A673 (cell line): ENCODE measurements around the gene SUN5. TPM values are rescaled to one million over a fixed set of nuclear protein-coding genes. Genes with fewer than 3 reads are reported as not detected.

Experiments used
- BruUV-seq: library from RNA; stranded (reverse); fragments of 400-500 nt; replicated peaks from 2 replicates; lab custom pipeline; 2021; lab: Mats Ljungman, UMichigan
- CTCF ChIA-PET: fragments of 300-600 bp; sonication (Branson Sonifier 250); formaldehyde crosslinking; loops from one replicate; lab custom pipeline; 2022; ENCODE audit warnings: antibody characterized with exemption; lab: Charles Lee
- POLR2A ChIA-PET: fragments of 300-600 bp; sonication (Branson Sonifier 250); formaldehyde crosslinking; loops from one replicate; lab custom pipeline; 2022; ENCODE audit warnings: antibody characterized with exemption; ENCODE audit not compliant: low non-redundant PET; lab: Charles Lee
- DNase-seq: peaks from one replicate; pipeline ENCODE4 v3.0.0-alpha.2; 2015; ENCODE audit warnings: low spot score
- H3K27ac ChIP-seq: fragments of 200-600 bp; sonication (generic); 2 replicates; pipeline ENCODE4 v1.5.1; 2016; ENCODE audit warnings: mixed run types, low read depth, mild to moderate bottlenecking, mixed read lengths, antibody characterized with exemption, low read length; ENCODE audit not compliant: poor library complexity, severe bottlenecking
- H3K27me3 ChIP-seq: fragments of 200-600 bp; sonication (generic); replicated peaks from 2 replicates; pipeline ENCODE4 v1.6.1; 2017; ENCODE audit warnings: mixed run types, low read depth, mild to moderate bottlenecking, mixed read lengths, antibody characterized with exemption, low read length; ENCODE audit not compliant: insufficient read depth, poor library complexity
- H3K36me3 ChIP-seq: fragments of 200-600 bp; sonication (generic); 2 replicates; pipeline ENCODE4 v1.6.1; 2016; ENCODE audit warnings: mixed run types, mild to moderate bottlenecking, mixed read lengths, antibody characterized with exemption, low read length; ENCODE audit not compliant: insufficient read depth, poor library complexity, severe bottlenecking
- H3K4me1 ChIP-seq: fragments of 200-600 bp; sonication (generic); 2 replicates; pipeline ENCODE4 v1.6.1; 2017; ENCODE audit warnings: mixed run types, mild to moderate bottlenecking, mixed read lengths, antibody characterized with exemption, low read length; ENCODE audit not compliant: insufficient read depth, poor library complexity, severe bottlenecking
- H3K4me3 ChIP-seq: fragments of 200-600 bp; sonication (generic); 2 replicates; pipeline ENCODE4 v1.5.1; 2016; ENCODE audit warnings: low read depth, mixed run types, mild to moderate bottlenecking, mixed read lengths, low read length; ENCODE audit not compliant: poor library complexity, severe bottlenecking
- H3K9me3 ChIP-seq: fragments of 200-600 bp; sonication (generic); 2 replicates; pipeline ENCODE4 v1.6.1; 2016; ENCODE audit warnings: mixed run types, low read depth, mild to moderate bottlenecking, mixed read lengths, antibody characterized with exemption, low read length; ENCODE audit not compliant: poor library complexity, severe bottlenecking
- CTCF ChIP-seq: fragments of 300-800, 200-600 bp; sonication (generic); conservative IDR thresholded peaks from 2 replicates; pipeline ENCODE4 v1.5.1; 2017; ENCODE audit warnings: low read depth, mild to moderate bottlenecking, antibody characterized with exemption, low read length, moderate library complexity, mixed read lengths
- EZH2 ChIP-seq: fragments of 200-600 bp; sonication (generic); IDR thresholded peaks from 2 replicates; pipeline ENCODE4 v1.6.1; 2017; ENCODE audit warnings: borderline replicate concordance, low read depth, mild to moderate bottlenecking, mixed read lengths, antibody characterized with exemption, low read length; ENCODE audit not compliant: poor library complexity, severe bottlenecking
- intact Hi-C: fragments of 100-400 bp; cut with micrococcal nuclease; formaldehyde crosslinking; loops from one replicate; pipeline ENCODE4 v1.10.0; 2022; ENCODE audit not compliant: unreplicated experiment
- total RNA-seq: library from RNA; stranded (reverse); gene quantifications from 2 replicates; pipeline ENCODE4 v1.2.3, GENCODE V29; 2021

SUN5 gene
- total RNA-seq, 1 experiment from 2014 or later: not detected

DNA sequence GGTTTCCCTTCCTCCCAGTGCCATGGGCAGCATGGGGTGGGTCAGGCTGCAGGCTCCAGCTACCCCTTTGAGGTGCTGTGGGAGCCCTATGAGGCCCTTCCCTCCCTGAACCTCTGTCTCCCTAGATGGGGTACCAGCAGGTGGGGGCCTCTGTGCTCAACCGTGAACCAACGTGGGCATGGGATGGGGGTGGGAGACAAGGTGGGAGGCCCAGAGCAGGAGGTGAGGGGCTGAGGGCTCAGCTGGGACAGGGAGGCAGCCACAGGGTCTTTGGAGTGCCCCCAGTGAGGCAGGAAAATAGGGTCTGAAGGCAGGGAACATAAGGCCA is 33.3 kb downstream of the SUN5 start:
- Histone ChIP-seq H3K4me1 (no peaks in the 10 kb centered on the region), H3K36me3 (no peaks in the 10 kb centered on the region), H3K9me3 (no peaks in the 10 kb centered on the region), H3K4me3 (no peak overlapping the region), H3K27me3 (no peaks in the 10 kb centered on the region), H3K27ac (no peak overlapping the region)
- POLR2A ChIA-PET: no interaction called here
- TF ChIP-seq EZH2 (no peak), CTCF (no peak)
- intact Hi-C loops: no loop called here
- CTCF ChIA-PET: no interaction called here
- BruUV-seq: no TSS peak
- no peak for DNase-seq

- CTCF ChIA-PET: no interaction called here
- Histone ChIP-seq H3K36me3 (no peaks in the 10 kb centered on the region), H3K9me3 (no peaks in the 10 kb centered on the region), H3K4me3 (no peak overlapping the region), H3K27ac (no peak overlapping the region), H3K4me1 (no peaks in the 10 kb centered on the region), H3K27me3 (no peaks in the 10 kb centered on the region)
- no peak for DNase-seq
- POLR2A ChIA-PET: no interaction called here
- TF ChIP-seq CTCF (no peak), EZH2 (no peak)
- BruUV-seq: no TSS peak
- intact Hi-C loops: no loop called here
Measured at GRCh38 chr20:32970115-32970972, 33.9 kb downstream of the SUN5 start.

- BruUV-seq: no TSS peak
- DNase-seq: no peak
- Histone ChIP-seq H3K4me3 (no peak overlapping the region), H3K4me1 (no peaks in the 10 kb centered on the region), H3K36me3 (no peaks in the 10 kb centered on the region), H3K27me3 (no peaks in the 10 kb centered on the region), H3K27ac (no peak overlapping the region), H3K9me3 (no peaks in the 10 kb centered on the region)
- TF ChIP-seq EZH2 (no peak), CTCF (no peak)
- CTCF ChIA-PET: no interaction called here
- intact Hi-C loops: no loop called here
- POLR2A ChIA-PET: no interaction called here
Measured at GRCh38 chr20:32969356-32970114, 34.7 kb downstream of the SUN5 start.
